HuH-7.5 (cell line): ENCODE data around the gene SCGB3A2.
"Not testable (repeated sequence)": the region's sequence is repeated elsewhere in the genome, so short reads cannot be mapped to it uniquely, and the experiment has no call there.

ENCODE experiments used
- DNase-seq: peaks from one replicate; pipeline ENCODE4 v3.0.0; 2011; ENCODE audit warnings: low spot score

SCGB3A2 gene

GRCh38 chr5:147863454-147864158 lies 14.9 kb upstream of the SCGB3A2 start:
- no peak for DNase-seq

- no peak for DNase-seq
Observed at GRCh38 chr5:147869112-147869511, 9.4 kb upstream of the SCGB3A2 start.

- not testable (repeated sequence) for DNase-seq
Observed at GRCh38 chr5:147869892-147870291, 8.6 kb upstream of the SCGB3A2 start.

GRCh38 chr5:147871980-147872549 lies 6.4 kb upstream of the SCGB3A2 start:
- DNase-seq, result not testable (repeated sequence)

GRCh38 chr5:147872744-147873435 lies 5.6 kb upstream of the SCGB3A2 start:
- not testable (repeated sequence) for DNase-seq

GRCh38 chr5:147874118-147874875 lies 4.2 kb upstream of the SCGB3A2 start:
- not testable (repeated sequence) for DNase-seq

- no peak for DNase-seq
Observed at GRCh38 chr5:147874910-147875367, 3.6 kb upstream of the SCGB3A2 start.

- DNase-seq, result no peak
Observed at GRCh38 chr5:147876141-147876540, 2.4 kb upstream of the SCGB3A2 start.

GRCh38 chr5:147876626-147877025 lies 1.9 kb upstream of the SCGB3A2 start:
- no peak for DNase-seq

GRCh38 chr5:147879784-147880183 lies 1.3 kb downstream of the SCGB3A2 start:
- DNase-seq, result no peak

GRCh38 chr5:147880487-147880886 lies 2.0 kb downstream of the SCGB3A2 start:
- DNase-seq, result no peak

GRCh38 chr5:147882586-147883313 lies 4.2 kb downstream of the SCGB3A2 start:
- no peak for DNase-seq

- DNase-seq, result no peak
Observed at GRCh38 chr5:147887026-147887627, 8.6 kb downstream of the SCGB3A2 start.

- DNase-seq, result no peak
Observed at GRCh38 chr5:147887930-147888329, 9.4 kb downstream of the SCGB3A2 start.

- no peak for DNase-seq
Observed at GRCh38 chr5:147892696-147893296, 14.3 kb downstream of the SCGB3A2 start.

- DNase-seq, result no peak
Observed at GRCh38 chr5:147893820-147894219, 15.3 kb downstream of the SCGB3A2 start.

GRCh38 chr5:147895864-147896263 lies 17.4 kb downstream of the SCGB3A2 start:
- DNase-seq, result no peak

- no peak for DNase-seq
Observed at GRCh38 chr5:147898875-147899401, 20.4 kb downstream of the SCGB3A2 start.

- no peak for DNase-seq
Observed at GRCh38 chr5:147901599-147902039, 23.1 kb downstream of the SCGB3A2 start.

GRCh38 chr5:147902609-147903115 lies 24.2 kb downstream of the SCGB3A2 start:
- no peak for DNase-seq
